ENCODE results near the gene TMEM30B. TPM values are rescaled to one million over a fixed set of nuclear protein-coding genes. Genes with fewer than 3 reads are reported as not detected.

TMEM30B gene
- total and polyA plus RNA-seq, 2 of the 4 experiments (the other 2 are of a cell fraction): 0.03 TPM; not detected in 1

GRCh38 chr14:61266436-61266835, 14.7 kb downstream of the TMEM30B start:
- Histone ChIP-seq H2AFZ (replicated peaks; ENCODE audit: low read length, poor library complexity) (no peak overlapping the region), H2BK20ac (ENCODE audit: low read depth, low read length) (0 out of 2 replicates have a peak overlapping the region, but pooled peaks have one; percentile 44), H3K14ac (replicated peaks; ENCODE audit: low read depth, low read length) (no peak overlapping the region), H3K27ac (ENCODE audit: insufficient read depth, low read length) (no peak overlapping the region), H4K5ac (ENCODE audit: low read depth, low read length) (no peak overlapping the region), H3K9ac (ENCODE audit: low read depth, low read length) (no peak overlapping the region), H4K20me1 (ENCODE audit: insufficient read depth, low read length) (no peaks in the 10 kb centered on the region), H4K8ac (ENCODE audit: low read depth in 2 of 2, low read length in 2 of 2) (no peak overlapping the region), H3K36me3 (ENCODE audit: control insufficient read depth, insufficient read depth, low read length) (no peaks in the 10 kb centered on the region), H3K4ac (ENCODE audit: low read depth, low read length) (no peak overlapping the region), H4K91ac (ENCODE audit: insufficient read depth, low read depth, low read length) (no peak overlapping the region), H3K4me2 (ENCODE audit: low read depth, low read length) (no peak overlapping the region), H3K79me1 (ENCODE audit: low read depth in 1 of 2, low read length in 2 of 2) (no peaks in the 10 kb centered on the region), H2BK5ac (ENCODE audit: low read depth, low read length, poor library complexity, severe bottlenecking) (no peak overlapping the region), H2AK9ac (replicated peaks; ENCODE audit: low read depth, low read length, poor library complexity) (no peak overlapping the region), H3K4me3 (ENCODE audit: insufficient read depth, low read depth, low read length) (no peak overlapping the region), H3K23ac (ENCODE audit: low read depth, low read length) (no peak overlapping the region), H3K56ac (ENCODE audit: extremely low read depth, insufficient read depth, low read length) (no peak overlapping the region), H3K4me1 (ENCODE audit: control insufficient read depth, insufficient read depth, low read length) (peaks cover 5% of the 10 kb centered on the region), H3K27me3 (ENCODE audit: control insufficient read depth, insufficient read depth, low read length) (no peaks in the 10 kb centered on the region), H2BK120ac (ENCODE audit: low read depth, low read length) (0 out of 2 replicates have a peak overlapping the region, but pooled peaks have one; percentile 17), H3K18ac (ENCODE audit: low read depth, low read length) (no peak overlapping the region), H3K9me3 (ENCODE audit: control insufficient read depth, insufficient read depth, low read length) (no peaks in the 10 kb centered on the region), H2AK5ac (ENCODE audit: low read depth, low read length) (no peak overlapping the region), H2BK15ac (ENCODE audit: low read depth, low read length) (no peak overlapping the region; the same call in 2 of the 3 replicates), H3K9me1 (ENCODE audit: insufficient read depth, low read length) (peaks cover 2% of the 10 kb centered on the region)
- no peak for TF ChIP-seq USF2 (IDR thresholded peaks at IDR 0.05; ENCODE audit: low read depth, low read length)
- TF ChIP-seq POLR2A (IDR thresholded peaks at IDR 0.05; ENCODE audit: low read depth, low read length): no peak
- TF ChIP-seq RFX5 (IDR thresholded peaks at IDR 0.05; ENCODE audit: low read depth, low read length): no peak
- no peak for TF ChIP-seq RCOR1 (IDR thresholded peaks at IDR 0.05; ENCODE audit: insufficient replicate concordance, low read length)
- no peak for TF ChIP-seq NFE2L2 (IDR thresholded peaks at IDR 0.05; ENCODE audit: low read depth, low read length)
- no peak for TF ChIP-seq CTCF (conservative IDR thresholded peaks at IDR 0.05; ENCODE audit: low read depth, low read length)
- TF ChIP-seq MXI1 (IDR thresholded peaks at IDR 0.05; ENCODE audit: borderline replicate concordance, low read depth, low read length): no peak
- no peak for TF ChIP-seq ELK1 (IDR thresholded peaks at IDR 0.05; ENCODE audit: borderline replicate concordance, low read depth, low read length)
- no peak for TF ChIP-seq FOS (IDR thresholded peaks at IDR 0.05; ENCODE audit: low read depth, low read length)
- no peak for TF ChIP-seq BHLHE40 (IDR thresholded peaks at IDR 0.05; ENCODE audit: low read depth, low read length)
- TF ChIP-seq MAZ (IDR thresholded peaks at IDR 0.05; ENCODE audit: borderline replicate concordance, low read depth, low read length): no peak
- TF ChIP-seq MAFK (IDR thresholded peaks at IDR 0.05; ENCODE audit: low read depth, low read length): no peak
- in situ Hi-C loops (cut with MboI; ENCODE audit: low sequenced_read_pairs) (no loop called here), intact Hi-C loops (cut with micrococcal nuclease) (no loop called here), dilution Hi-C loops (cut with HindIII; ENCODE audit: low sequenced_read_pairs, unreplicated experiment) (no loop called here)
- BruUV-seq (replicated peaks): no TSS peak
- DNase-seq (no peak), ATAC-seq (ENCODE audit: low read depth) (no peak)
- WGBS, 2 experiments (ENCODE audit: extremely low coverage in 2 of 2, insufficient read length in 1 of 2): 52% methylated on average over 4 of the region's 4 CpGs; no CpG with 5 or more reads in 1 of the 2 experiments
- ChIA-PET CTCF (interaction anchor here (1.0 kb wide), 1 partner anchor 9 kb away, joined by 3 read pairs; no protein-coding TSS in a partner anchor), POLR2A (ENCODE audit: unreplicated experiment) (no interaction called here)

All from IMR-90 (cell line).